A673 (cell line): ENCODE data around the gene GALNT9. TPM values are rescaled to one million over a fixed set of nuclear protein-coding genes. Genes with fewer than 3 reads are reported as not detected.

Experiments used
- BruUV-seq: library from RNA; stranded (reverse); fragments of 400-500 nt; replicated peaks from 2 replicates; lab custom pipeline; 2021; lab: Mats Ljungman, UMichigan
- CTCF ChIA-PET: fragments of 300-600 bp; sonication (Branson Sonifier 250); formaldehyde crosslinking; loops from one replicate; lab custom pipeline; 2022; ENCODE audit warnings: antibody characterized with exemption; lab: Charles Lee
- POLR2A ChIA-PET: fragments of 300-600 bp; sonication (Branson Sonifier 250); formaldehyde crosslinking; loops from one replicate; lab custom pipeline; 2022; ENCODE audit warnings: antibody characterized with exemption; ENCODE audit not compliant: low non-redundant PET; lab: Charles Lee
- DNase-seq: peaks from one replicate; pipeline ENCODE4 v3.0.0-alpha.2; 2015; ENCODE audit warnings: low spot score
- H3K27ac ChIP-seq: fragments of 200-600 bp; sonication (generic); 2 replicates; pipeline ENCODE4 v1.5.1; 2016; ENCODE audit warnings: mixed run types, low read depth, mild to moderate bottlenecking, mixed read lengths, antibody characterized with exemption, low read length; ENCODE audit not compliant: poor library complexity, severe bottlenecking
- H3K27me3 ChIP-seq: fragments of 200-600 bp; sonication (generic); replicated peaks from 2 replicates; pipeline ENCODE4 v1.6.1; 2017; ENCODE audit warnings: mixed run types, low read depth, mild to moderate bottlenecking, mixed read lengths, antibody characterized with exemption, low read length; ENCODE audit not compliant: insufficient read depth, poor library complexity
- H3K36me3 ChIP-seq: fragments of 200-600 bp; sonication (generic); 2 replicates; pipeline ENCODE4 v1.6.1; 2016; ENCODE audit warnings: mixed run types, mild to moderate bottlenecking, mixed read lengths, antibody characterized with exemption, low read length; ENCODE audit not compliant: insufficient read depth, poor library complexity, severe bottlenecking
- H3K4me1 ChIP-seq: fragments of 200-600 bp; sonication (generic); 2 replicates; pipeline ENCODE4 v1.6.1; 2017; ENCODE audit warnings: mixed run types, mild to moderate bottlenecking, mixed read lengths, antibody characterized with exemption, low read length; ENCODE audit not compliant: insufficient read depth, poor library complexity, severe bottlenecking
- H3K4me3 ChIP-seq: fragments of 200-600 bp; sonication (generic); 2 replicates; pipeline ENCODE4 v1.5.1; 2016; ENCODE audit warnings: low read depth, mixed run types, mild to moderate bottlenecking, mixed read lengths, low read length; ENCODE audit not compliant: poor library complexity, severe bottlenecking
- H3K9me3 ChIP-seq: fragments of 200-600 bp; sonication (generic); 2 replicates; pipeline ENCODE4 v1.6.1; 2016; ENCODE audit warnings: mixed run types, low read depth, mild to moderate bottlenecking, mixed read lengths, antibody characterized with exemption, low read length; ENCODE audit not compliant: poor library complexity, severe bottlenecking
- EZH2 ChIP-seq: fragments of 200-600 bp; sonication (generic); IDR thresholded peaks from 2 replicates; pipeline ENCODE4 v1.6.1; 2017; ENCODE audit warnings: borderline replicate concordance, low read depth, mild to moderate bottlenecking, mixed read lengths, antibody characterized with exemption, low read length; ENCODE audit not compliant: poor library complexity, severe bottlenecking
- intact Hi-C: fragments of 100-400 bp; cut with micrococcal nuclease; formaldehyde crosslinking; loops from one replicate; pipeline ENCODE4 v1.10.0; 2022; ENCODE audit not compliant: unreplicated experiment
- total RNA-seq: library from RNA; stranded (reverse); gene quantifications from 2 replicates; pipeline ENCODE4 v1.2.3, GENCODE V29; 2021
- TF ChIP-seq, protein P1 (sequence below): fragments of 300-800, 200-600 bp; sonication (generic); conservative IDR thresholded peaks from 2 replicates; pipeline ENCODE4 v1.5.1; 2017; ENCODE audit warnings: low read depth, mild to moderate bottlenecking, antibody characterized with exemption, low read length, moderate library complexity, mixed read lengths

Gene GALNT9
- total RNA-seq, 1 experiment from 2014 or later = 7.4 TPM

- H3K36me3 ChIP-seq = peaks cover 7% of the 10 kb centered on the region
- TF ChIP-seq EZH2 = no peak
- TF ChIP-seq, protein P1, sequence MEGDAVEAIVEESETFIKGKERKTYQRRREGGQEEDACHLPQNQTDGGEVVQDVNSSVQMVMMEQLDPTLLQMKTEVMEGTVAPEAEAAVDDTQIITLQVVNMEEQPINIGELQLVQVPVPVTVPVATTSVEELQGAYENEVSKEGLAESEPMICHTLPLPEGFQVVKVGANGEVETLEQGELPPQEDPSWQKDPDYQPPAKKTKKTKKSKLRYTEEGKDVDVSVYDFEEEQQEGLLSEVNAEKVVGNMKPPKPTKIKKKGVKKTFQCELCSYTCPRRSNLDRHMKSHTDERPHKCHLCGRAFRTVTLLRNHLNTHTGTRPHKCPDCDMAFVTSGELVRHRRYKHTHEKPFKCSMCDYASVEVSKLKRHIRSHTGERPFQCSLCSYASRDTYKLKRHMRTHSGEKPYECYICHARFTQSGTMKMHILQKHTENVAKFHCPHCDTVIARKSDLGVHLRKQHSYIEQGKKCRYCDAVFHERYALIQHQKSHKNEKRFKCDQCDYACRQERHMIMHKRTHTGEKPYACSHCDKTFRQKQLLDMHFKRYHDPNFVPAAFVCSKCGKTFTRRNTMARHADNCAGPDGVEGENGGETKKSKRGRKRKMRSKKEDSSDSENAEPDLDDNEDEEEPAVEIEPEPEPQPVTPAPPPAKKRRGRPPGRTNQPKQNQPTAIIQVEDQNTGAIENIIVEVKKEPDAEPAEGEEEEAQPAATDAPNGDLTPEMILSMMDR = no peak
- no TSS peak for BruUV-seq
- no peaks in the 10 kb centered on the region for H3K9me3 ChIP-seq
- no peak overlapping the region for H3K27ac ChIP-seq
- H3K4me3 ChIP-seq = no peak overlapping the region
- POLR2A ChIA-PET = no interaction called here
- H3K27me3 ChIP-seq = no peaks in the 10 kb centered on the region
- no peak for DNase-seq
- intact Hi-C loops = no loop called here
- CTCF ChIA-PET = no interaction called here
- H3K4me1 ChIP-seq = peaks cover 7% of the 10 kb centered on the region
Measured at GRCh38 chr12:132160016-132160415, 169.4 kb downstream of the GALNT9 start.

GRCh38 chr12:132159555-132160003 lies 169.8 kb downstream of the GALNT9 start:
- Histone ChIP-seq H3K9me3 (no peaks in the 10 kb centered on the region), H3K36me3 (peaks cover 7% of the 10 kb centered on the region), H3K4me1 (peaks cover 7% of the 10 kb centered on the region), H3K27me3 (no peaks in the 10 kb centered on the region), H3K27ac (no peak overlapping the region), H3K4me3 (no peak overlapping the region)
- DNase-seq = no peak
- CTCF ChIA-PET = no interaction called here
- BruUV-seq = no TSS peak
- TF ChIP-seq, protein P1 = no peak
- TF ChIP-seq EZH2 = no peak
- intact Hi-C loops = no loop called here
- POLR2A ChIA-PET = no interaction called here

- H3K4me1 ChIP-seq = peaks cover 7% of the 10 kb centered on the region
- DNase-seq = no peak
- intact Hi-C loops = no loop called here
- CTCF ChIA-PET = no interaction called here
- no peak overlapping the region for H3K4me3 ChIP-seq
- no peaks in the 10 kb centered on the region for H3K9me3 ChIP-seq
- BruUV-seq = no TSS peak
- POLR2A ChIA-PET = no interaction called here
- TF ChIP-seq, protein P1 = no peak
- no peak for TF ChIP-seq EZH2
- no peaks in the 10 kb centered on the region for H3K27me3 ChIP-seq
- no peak overlapping the region for H3K27ac ChIP-seq
- H3K36me3 ChIP-seq = peaks cover 7% of the 10 kb centered on the region
Measured at GRCh38 chr12:132158677-132159554, 170.5 kb downstream of the GALNT9 start.
